HCT116 (cell line): ENCODE results near the gene E4F1.

Experiments
- EZH2 ChIP-seq: fragments of 200-600 bp; sonication (generic); IDR thresholded peaks from 2 replicates; pipeline ENCODE4 v1.6.1; 2017; ENCODE audit warnings: antibody characterized with exemption, mixed run types
- EZH2phosphoT487 ChIP-seq: fragments of 200-600 bp; IDR thresholded peaks from 2 replicates; pipeline ENCODE4 v1.6.1; 2018; ENCODE audit warnings: antibody characterized with exemption, borderline replicate concordance
- POLR2A ChIP-seq: IDR thresholded peaks from 2 replicates; pipeline ENCODE4 v1.7.0; 2011; ENCODE audit warnings: borderline replicate concordance; ENCODE audit not compliant: insufficient read depth, insufficient read length; ENCODE audit errors: extremely low read depth
- POLR2AphosphoS5 ChIP-seq: IDR thresholded peaks from 2 replicates; pipeline ENCODE4 v1.6.1; 2011; ENCODE audit warnings: mild to moderate bottlenecking, low read depth, low read length, moderate library complexity
- RAD21 ChIP-seq: IDR thresholded peaks from 2 replicates; pipeline ENCODE4 v1.6.1; 2012; ENCODE audit warnings: low read depth, mild to moderate bottlenecking
- REST ChIP-seq: IDR thresholded peaks from 2 replicates; pipeline ENCODE4 v1.6.1; 2012; ENCODE audit warnings: low read depth
- SIN3A ChIP-seq: IDR thresholded peaks from 2 replicates; pipeline ENCODE4 v1.6.1; 2012; ENCODE audit warnings: low read depth
- TCF7L2 ChIP-seq: IDR thresholded peaks from 2 replicates; pipeline ENCODE4 v1.7.0; 2011; ENCODE audit warnings: borderline replicate concordance, inconsistent platforms; ENCODE audit not compliant: insufficient read depth, insufficient read length; ENCODE audit errors: extremely low read depth
- YY1 ChIP-seq: IDR thresholded peaks from 2 replicates; pipeline ENCODE4 v1.6.1; 2011; ENCODE audit warnings: low read length, low read depth, moderate library complexity, mild to moderate bottlenecking; ENCODE audit not compliant: insufficient replicate concordance; ENCODE audit errors: extremely low read depth
- ZBTB33 ChIP-seq: IDR thresholded peaks from 2 replicates; pipeline ENCODE4 v1.6.1; 2011; ENCODE audit warnings: mild to moderate bottlenecking, low read length, moderate library complexity; ENCODE audit not compliant: insufficient replicate concordance; ENCODE audit errors: extremely low read depth
- TF ChIP-seq, protein P1 (sequence below), 3 experiments: fragments of 200-600 bp in 1 of 3; sonication (generic) in 1 of 3; IDR thresholded peaks in 2 of 3; conservative IDR thresholded peaks in 1 of 3; 2 replicates each; pipeline ENCODE4 v1.5.1; 2012 to 2017; ENCODE audit warnings: low read depth in 2 of 3, low read length in 2 of 3, antibody characterized with exemption in 1 of 3, borderline replicate concordance in 1 of 3, control low read depth in 1 of 3, mild to moderate bottlenecking in 1 of 3, mixed read lengths in 1 of 3, mixed run types in 1 of 3, moderate library complexity in 1 of 3; ENCODE audit not compliant: insufficient read depth in 1 of 3

DNA sequence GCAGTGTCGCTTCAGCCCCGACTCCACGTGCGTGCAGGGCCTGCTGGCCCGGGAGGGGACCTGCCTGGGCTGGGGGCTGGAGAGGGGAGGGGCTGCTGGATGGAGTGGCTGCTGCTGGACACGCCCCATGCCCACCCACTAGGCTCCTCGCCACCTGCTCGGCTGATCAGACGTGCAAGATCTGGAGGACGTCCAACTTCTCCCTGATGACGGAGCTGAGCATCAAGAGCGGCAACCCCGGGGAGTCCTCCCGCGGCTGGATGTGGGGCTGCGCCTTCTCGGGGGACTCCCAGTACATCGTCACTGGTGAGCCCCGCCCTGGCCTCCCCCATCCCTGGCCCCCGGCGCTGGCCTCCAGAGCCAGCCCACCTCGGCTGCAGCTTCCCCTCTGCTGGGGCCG lies 15.1 kb upstream of the E4F1 start:
- TF ChIP-seq POLR2A = no peak
- TF ChIP-seq TCF7L2 = no peak
- no peak for TF ChIP-seq EZH2phosphoT487
- TF ChIP-seq REST = no peak
- TF ChIP-seq EZH2 = no peak
- TF ChIP-seq ZBTB33 = no peak
- TF ChIP-seq RAD21 = no peak
- TF ChIP-seq, protein P1, sequence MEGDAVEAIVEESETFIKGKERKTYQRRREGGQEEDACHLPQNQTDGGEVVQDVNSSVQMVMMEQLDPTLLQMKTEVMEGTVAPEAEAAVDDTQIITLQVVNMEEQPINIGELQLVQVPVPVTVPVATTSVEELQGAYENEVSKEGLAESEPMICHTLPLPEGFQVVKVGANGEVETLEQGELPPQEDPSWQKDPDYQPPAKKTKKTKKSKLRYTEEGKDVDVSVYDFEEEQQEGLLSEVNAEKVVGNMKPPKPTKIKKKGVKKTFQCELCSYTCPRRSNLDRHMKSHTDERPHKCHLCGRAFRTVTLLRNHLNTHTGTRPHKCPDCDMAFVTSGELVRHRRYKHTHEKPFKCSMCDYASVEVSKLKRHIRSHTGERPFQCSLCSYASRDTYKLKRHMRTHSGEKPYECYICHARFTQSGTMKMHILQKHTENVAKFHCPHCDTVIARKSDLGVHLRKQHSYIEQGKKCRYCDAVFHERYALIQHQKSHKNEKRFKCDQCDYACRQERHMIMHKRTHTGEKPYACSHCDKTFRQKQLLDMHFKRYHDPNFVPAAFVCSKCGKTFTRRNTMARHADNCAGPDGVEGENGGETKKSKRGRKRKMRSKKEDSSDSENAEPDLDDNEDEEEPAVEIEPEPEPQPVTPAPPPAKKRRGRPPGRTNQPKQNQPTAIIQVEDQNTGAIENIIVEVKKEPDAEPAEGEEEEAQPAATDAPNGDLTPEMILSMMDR (IDR thresholded peaks at IDR 0.05 in 2 of 3, conservative IDR thresholded peaks at IDR 0.05 in 1 of 3; ENCODE audit: borderline replicate concordance in 1 of 3, insufficient read depth in 1 of 3, low read depth in 2 of 3, low read length in 2 of 3) = no peak
- no peak for TF ChIP-seq YY1
- no peak for TF ChIP-seq SIN3A
- no peak for TF ChIP-seq POLR2AphosphoS5
